Stimulated activated CD8-positive, alpha-beta memory T cell treated with anti-CD3 and anti-CD28 coated beads, Interleukin-15, amount 100 ng/mL, for 4 hours (primary cell): ENCODE data around the gene PFDN2.
A peak's percentile ranks its signal among the peaks of the same experiment; 100 is the strongest.

ENCODE experiments used
- DNase-seq, 2 donors: peaks; one replicate each; pipeline ENCODE4 v3.0.0-alpha.2; 2020; ENCODE audit warnings: low read depth in 2 of 2

The PFDN2 gene

DNA sequence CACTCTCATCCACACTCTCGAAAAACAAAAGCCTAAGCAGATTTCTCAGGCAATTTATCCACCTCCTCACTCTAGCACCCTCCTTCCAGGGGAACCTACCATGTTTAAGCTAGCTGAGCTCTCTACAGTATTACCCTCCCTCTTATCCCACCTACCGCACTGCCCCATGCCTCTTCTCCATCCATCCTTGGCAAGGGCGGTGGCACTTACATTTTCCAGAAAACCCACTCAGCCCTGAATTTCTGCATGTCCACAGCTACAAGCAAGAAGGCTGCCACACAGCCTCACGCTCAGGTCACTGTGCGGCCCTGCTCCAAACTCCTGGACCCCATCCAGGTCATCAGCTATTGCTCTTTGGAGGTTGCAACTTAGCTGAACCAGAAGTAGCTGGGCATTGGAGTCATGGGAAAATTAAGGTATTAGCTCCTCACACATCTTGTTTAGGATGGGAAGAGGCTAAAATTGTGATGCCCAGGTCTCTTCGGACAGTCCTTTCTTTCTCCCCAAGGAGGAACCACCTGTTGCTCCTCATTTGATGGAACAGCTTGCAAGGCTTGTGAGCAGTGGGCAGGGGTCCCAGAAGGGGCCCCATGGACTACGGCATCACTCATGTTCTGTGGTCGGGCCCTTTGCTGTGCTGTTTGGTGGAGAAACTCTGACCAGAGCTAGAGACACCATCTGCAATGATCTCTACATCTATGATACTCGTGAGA lies 18.6 kb downstream of the PFDN2 start:
- no peak for DNase-seq

DNA sequence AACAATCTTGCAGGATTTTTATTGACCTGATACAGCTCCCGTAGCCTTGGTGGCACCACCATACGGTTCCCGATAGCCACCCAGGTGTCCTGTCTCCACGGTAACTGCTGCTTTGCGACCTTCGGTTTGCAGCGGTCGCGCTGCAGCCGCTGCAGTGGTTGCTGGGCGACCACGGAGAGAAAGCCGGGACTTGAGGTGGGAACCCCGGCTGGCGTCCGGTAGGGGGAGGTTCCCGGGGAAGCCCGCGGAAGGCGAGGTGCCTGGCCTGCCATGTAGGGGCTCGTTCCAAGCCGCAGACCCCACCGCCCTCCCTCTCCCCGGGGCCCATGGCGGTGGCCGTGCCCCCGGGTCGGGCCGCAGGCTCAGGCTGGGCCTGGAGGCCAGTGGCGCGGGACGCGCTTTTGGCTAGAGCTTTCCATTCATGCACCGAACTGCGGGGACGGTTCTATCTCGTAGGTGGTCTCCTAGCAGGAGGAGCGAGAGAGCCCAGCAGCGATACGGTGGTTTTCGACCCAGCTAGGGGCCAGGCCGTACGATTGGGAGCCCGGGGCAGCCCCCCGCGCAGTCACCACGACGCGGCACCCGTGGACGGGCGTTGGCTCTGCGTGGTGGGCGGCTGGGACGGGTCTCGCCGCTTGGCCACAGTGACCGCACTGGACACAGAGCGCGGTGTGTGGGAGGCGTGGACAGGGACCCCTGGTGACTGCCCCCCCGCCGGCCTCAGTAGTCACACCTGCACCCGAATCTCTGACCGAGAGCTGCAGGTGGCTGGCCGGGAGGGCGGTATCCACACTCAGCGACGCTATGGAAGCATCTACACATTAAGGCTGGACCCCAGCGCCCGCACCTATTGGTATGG lies 19.4 kb downstream of the PFDN2 start, which contains the start of gene KLHDC9:
TSS of gene KLHDC9 (plus strand) at position 152 of the 859 bp plus-strand sequence. CDS start at position 327, 175 bp downstream.
- peak; percentile 25 to 38 for DNase-seq

GRCh38 chr1:161096530-161096929 lies 21.3 kb downstream of the PFDN2 start:
- DNase-seq = no peak

- DNase-seq = no peak
These were observed 21.8 kb downstream of the PFDN2 start for GRCh38 chr1:161096015-161096414.

GRCh38 chr1:161095230-161095629 lies 22.6 kb downstream of the PFDN2 start:
- DNase-seq = no peak

GRCh38 chr1:161094481-161094880 lies 23.4 kb downstream of the PFDN2 start:
- no peak for DNase-seq

- peak; percentile 31 to 45 for DNase-seq
These were observed 25.2 kb downstream of the PFDN2 start for GRCh38 chr1:161092621-161093028.

GRCh38 chr1:161091796-161092507 lies 25.9 kb downstream of the PFDN2 start:
- DNase-seq = no peak

GRCh38 chr1:161091093-161091492 lies 26.7 kb downstream of the PFDN2 start:
- no peak for DNase-seq

DNA sequence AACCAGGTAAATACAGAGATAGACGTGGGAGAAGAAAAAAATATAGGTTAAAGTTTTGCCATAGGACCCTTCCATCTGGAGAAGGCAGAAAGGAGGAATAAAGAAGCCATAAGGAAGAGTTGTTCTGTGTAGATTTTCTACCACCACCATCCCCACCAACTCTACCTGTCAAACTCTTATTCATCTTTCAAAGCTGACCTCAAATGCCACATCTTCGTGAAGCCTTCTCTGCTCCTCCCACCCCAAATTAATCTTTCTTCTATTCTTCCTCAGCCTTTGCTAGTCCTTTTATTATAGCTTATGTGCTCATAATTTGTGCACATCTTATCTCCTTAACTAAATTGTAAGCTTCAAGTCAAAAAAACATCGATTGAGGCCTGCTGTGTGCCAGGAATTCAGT lies 27.2 kb downstream of the PFDN2 start:
- DNase-seq = no peak

GRCh38 chr1:161089938-161090337 lies 27.9 kb downstream of the PFDN2 start:
- no peak for DNase-seq

DNA sequence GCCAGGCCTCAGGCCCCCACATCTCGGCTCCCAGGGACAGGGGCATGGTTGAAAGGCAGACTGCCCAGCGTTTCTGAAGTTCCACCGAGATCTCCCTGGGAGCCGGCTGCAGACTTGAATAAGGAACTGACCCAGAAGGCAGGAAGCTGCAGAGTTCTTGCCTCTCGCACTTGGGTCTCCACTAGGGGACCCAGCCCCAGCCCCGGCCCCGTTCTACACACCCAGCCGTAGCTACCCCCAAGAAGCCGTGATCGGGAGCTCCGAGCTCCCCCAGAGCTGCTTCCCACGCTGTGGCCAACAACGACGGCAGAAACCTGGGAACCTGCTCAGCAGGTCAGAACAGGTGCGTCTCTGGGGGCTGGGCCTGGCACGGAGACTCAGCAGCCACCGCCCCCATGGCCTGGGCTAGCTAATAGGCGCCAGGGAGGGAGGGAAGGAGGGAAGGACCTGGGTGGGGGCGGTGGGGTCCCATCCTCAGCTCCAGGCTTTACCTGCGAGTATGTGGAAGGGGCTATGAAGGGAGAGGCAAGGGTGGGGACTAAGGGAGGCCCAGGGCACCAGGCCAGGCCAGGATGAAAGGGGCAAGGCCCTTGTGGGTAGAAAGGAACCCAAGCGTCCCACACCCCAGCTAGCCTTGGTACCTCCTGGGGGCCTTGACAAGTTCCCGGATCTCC lies 28.4 kb downstream of the PFDN2 start, which contains the start of gene NECTIN4:
TSS of gene NECTIN4 (minus strand) at position 308 of the 674 bp plus-strand sequence. CDS start at position 46, 262 bp downstream.
- DNase-seq = no peak

DNA sequence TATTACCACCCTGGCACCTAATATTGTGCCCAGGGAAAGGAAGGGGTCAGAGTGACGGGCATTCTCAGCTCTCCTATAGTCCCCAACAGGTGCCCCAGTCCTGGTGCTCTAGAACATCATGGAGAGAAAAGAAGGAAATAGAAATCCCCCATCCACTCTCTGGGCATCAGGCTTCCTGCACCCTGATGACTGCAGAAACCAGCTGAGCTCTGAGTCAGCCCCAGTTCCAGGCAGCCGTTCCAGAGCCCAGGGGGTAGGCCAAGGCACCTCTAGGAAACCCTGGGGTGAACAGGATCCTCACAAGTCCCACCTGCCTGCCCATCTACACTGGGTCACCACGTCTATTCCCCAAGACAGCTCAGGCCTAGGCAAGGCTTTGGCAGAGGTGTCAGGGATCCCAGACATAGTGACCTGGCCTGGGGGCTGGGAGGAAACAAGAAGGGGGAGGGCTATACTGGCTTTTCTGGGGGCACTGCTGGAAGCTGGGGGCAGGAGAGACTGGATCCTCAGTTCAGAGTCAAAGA lies 29.2 kb downstream of the PFDN2 start:
- no peak for DNase-seq

GRCh38 chr1:161086457-161086856 lies 31.4 kb downstream of the PFDN2 start:
- DNase-seq = no peak

DNA sequence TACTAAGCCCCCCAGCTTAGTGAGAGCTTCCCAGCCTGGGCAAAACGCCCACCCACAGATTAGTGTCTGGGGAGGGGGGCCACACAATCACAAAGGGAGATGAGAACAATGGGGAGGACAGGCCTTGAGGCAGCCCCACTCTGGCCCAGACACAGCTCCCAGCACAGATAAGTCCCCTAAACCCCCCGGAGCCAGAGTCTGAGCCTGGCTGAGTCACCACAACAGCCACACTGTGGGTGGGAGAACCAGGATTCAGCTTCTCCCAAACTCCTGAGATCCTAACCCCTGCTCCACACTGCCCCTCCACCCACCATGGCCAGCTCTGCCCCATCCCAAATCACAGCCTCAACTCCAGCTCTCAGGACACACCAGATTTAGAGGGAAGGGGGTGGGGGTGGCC lies 32.7 kb downstream of the PFDN2 start:
- DNase-seq = no peak

- DNase-seq = no peak
These were observed 33.2 kb downstream of the PFDN2 start for GRCh38 chr1:161084597-161084988.

GRCh38 chr1:161083748-161084596 lies 33.9 kb downstream of the PFDN2 start:
- DNase-seq = no peak

DNA sequence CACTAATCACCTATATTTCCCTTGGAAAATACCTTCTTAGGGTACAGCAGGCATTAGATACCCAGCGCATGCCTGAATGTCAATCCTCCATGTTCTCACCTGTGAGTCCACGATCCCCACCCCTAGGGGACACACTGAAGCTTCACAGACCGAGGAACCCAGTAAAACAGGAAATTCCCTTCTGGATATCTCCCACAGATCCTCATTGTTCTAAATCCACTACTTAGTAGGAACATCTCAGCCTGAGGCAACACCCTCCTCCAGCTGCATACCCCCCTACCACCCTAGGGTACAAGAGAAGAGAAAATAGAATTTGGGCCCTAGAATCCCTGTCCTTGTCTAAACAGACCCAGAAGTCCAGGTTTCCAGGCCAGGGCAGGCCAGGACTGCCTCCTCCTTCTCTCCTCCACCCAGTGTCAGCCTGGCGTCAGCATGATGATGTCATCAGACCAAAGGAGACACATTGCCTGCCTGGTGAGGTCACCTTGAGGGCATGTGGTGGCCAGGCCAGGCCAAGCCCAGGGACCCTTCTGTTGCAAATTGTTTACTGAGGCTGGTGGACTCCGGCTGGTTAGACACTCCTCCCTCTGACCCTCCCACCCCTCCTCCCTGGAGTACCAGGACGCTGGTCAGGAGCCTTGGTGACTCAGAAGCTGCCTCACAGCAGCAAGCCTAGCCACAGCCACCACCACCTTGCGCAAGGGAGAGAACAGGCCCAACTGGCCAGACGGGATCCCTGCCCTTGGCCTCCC lies 34.7 kb downstream of the PFDN2 start:
- no peak for DNase-seq

DNA sequence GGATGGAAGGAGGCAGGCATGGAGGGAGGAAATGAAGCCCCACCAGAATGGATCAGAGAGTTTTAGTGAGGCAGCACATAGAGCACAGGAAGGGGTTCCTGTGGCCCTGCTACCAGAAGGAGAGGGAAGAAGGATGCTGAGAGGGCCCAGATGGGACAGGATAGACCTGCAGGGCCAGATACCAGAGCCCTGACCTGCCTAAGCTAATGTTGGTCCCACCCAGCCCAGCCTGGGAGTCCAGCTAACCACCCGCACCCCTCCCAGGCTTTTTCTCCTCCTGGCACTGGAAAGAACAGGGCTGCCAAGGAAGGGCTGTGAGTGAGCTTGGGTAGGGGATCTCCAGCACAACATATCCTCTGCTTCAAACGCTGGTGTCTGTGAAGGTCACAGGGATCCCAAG lies 35.4 kb downstream of the PFDN2 start:
- DNase-seq = no peak

DNA sequence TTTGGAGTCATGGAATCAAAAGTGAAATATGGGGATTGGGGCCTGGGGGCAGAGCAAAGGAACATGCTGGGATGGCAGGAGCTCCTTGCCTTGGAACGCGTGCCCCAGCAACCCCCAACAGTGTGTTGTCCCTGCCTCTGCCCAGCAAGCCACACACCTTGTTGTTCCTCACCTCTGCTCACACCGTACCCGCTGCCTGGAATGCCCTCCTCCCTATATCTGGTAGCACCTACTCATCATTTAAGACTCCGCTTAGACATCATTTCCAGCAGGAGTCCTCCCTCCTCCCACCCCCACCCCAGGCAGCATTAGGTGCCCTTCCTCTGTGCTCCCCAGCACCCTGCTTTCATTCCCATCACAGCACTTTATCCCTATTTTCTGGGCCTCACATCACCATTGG lies 36.3 kb downstream of the PFDN2 start:
- no peak for DNase-seq
